GM19324 (cell line): ENCODE data around the gene SIMC1.

ENCODE experiments used
- ATAC-seq: cut with Tn5 transposase; IDR thresholded peaks from one replicate; pipeline ENCODE4 v1.9.1; 2021; ENCODE audit warnings: mild to moderate bottlenecking, moderate library complexity; ENCODE audit not compliant: unreplicated experiment, low FRiP score

The SIMC1 gene

DNA sequence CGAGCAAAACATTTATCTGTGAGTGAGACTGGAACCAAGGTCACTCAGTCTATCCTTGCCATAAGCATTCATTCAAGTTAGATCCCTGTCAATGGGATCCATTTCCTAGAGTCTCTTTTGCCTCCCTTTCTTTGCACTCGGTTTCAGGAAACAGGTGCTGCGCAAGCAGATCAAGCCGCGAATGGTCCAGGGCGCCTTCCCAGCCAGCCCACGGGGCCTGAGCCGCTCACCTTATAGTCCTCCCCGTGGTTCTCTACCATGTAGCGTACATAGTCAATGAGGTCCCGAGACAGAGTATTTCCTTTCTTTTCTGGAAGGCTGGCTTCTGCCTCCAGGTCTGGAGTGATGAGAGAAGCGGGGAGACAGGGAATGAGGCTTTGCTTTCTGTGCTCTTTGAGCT lies 146.8 kb downstream of the SIMC1 start:
- no peak for ATAC-seq

DNA sequence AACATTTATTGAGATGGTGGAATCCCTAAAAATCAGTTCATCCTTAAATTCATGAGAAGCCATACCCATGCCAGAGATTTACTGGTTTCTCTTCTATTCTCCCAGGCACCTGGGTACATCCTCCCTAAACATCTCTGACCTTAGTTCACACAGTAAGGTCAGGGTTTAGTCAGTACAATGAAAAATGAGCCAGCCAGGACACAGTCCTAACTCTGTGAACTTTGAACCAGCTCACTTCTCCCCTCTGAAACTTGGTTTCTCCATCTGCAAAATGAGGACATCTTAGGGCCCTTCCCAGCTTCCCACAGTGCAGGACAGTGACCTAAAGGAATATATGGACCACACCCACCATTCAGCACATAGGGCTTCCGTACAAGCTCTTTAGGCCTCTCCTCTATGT lies 148.3 kb downstream of the SIMC1 start:
- no peak for ATAC-seq

DNA sequence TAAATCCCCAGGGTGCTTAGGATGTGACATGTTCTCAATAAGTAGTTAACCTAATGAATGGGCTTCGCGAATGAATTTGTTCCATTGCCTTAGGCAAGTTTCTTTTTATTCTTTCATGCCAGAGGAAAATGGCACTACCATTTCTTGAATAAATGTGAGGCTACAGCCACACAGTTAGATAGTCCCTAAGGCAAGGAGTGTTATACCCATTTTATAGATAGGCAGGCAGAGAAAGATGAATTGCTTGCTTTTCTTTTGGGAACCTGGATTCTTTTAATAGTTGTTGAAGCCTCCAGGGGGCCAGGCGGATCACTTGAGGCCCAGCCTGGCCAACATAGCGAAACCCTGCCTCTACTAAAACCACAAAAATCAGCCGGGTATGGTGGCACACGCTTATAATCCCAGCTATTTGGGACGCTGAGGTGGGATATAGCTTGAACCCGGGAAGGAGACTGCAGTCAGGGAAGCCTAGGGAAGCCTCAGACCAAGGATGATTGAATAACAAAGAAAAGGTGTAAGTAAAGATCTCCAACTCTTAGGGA lies 149.2 kb downstream of the SIMC1 start:
- ATAC-seq = no peak

DNA sequence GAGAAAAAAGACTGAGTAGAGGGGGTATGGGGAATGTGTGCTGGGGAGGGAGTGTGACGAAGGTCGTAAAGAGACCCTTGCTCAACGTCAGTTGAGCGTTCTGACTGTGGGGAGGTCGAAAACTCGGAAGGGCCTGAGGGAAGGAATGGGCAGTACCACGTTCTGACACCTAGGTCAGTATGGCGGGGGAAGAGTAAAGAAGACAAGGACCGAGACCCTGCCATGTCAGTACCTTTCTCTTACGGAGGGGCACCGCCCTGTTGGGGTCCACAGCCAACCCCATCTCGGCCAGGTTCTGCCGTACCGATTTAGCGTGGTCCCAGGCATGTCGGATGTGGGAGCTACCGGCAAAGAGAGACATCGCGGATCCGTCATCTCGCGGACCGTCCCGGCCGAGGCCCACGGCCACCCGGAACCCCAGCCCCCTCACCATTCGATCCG lies 149.8 kb downstream of the SIMC1 start:
- no peak for ATAC-seq

DNA sequence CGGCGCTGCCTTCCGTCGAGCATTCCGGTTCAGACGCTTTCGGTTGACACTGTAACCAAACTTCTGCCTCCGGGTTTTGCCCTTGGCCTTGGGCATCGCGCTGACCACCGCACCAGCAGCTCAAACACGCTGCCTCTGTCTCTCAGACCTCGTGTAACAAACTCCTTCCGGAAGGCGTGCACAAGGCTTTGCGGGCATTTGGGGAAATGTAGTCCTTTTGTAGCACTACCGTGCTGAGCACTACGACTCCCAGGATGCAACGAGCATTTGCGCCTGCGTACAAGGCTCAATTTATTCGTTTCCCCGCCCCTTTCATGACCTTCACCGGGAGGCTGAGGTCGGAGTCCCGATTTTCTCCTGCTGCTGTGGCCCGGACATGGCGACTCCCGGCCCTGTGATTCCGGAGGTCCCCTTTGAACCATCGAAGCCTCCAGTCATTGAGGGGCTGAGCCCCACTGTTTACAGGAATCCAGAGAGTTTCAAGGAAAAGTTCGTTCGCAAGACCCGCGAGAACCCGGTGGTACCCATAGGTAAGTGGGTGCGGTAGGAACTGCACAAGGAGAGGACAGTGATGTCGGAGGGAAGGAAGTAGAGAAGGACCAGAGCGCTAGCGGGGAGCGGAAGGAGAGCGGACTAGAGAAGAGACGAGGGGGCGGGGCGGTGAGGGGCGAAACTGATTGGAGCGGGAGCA lies 150.4 kb downstream of the SIMC1 start, which contains the start of the genes HIGD2A and NOP16:
HIGD2A (plus strand) TSS at position 308 of the 691 bp plus-strand sequence; CDS start at position 377, 69 bp downstream.
NOP16 (minus strand) TSS at position 155 of the 691 bp plus-strand sequence; CDS start at position 96, 59 bp downstream.
- ATAC-seq = peak; percentile 91

DNA sequence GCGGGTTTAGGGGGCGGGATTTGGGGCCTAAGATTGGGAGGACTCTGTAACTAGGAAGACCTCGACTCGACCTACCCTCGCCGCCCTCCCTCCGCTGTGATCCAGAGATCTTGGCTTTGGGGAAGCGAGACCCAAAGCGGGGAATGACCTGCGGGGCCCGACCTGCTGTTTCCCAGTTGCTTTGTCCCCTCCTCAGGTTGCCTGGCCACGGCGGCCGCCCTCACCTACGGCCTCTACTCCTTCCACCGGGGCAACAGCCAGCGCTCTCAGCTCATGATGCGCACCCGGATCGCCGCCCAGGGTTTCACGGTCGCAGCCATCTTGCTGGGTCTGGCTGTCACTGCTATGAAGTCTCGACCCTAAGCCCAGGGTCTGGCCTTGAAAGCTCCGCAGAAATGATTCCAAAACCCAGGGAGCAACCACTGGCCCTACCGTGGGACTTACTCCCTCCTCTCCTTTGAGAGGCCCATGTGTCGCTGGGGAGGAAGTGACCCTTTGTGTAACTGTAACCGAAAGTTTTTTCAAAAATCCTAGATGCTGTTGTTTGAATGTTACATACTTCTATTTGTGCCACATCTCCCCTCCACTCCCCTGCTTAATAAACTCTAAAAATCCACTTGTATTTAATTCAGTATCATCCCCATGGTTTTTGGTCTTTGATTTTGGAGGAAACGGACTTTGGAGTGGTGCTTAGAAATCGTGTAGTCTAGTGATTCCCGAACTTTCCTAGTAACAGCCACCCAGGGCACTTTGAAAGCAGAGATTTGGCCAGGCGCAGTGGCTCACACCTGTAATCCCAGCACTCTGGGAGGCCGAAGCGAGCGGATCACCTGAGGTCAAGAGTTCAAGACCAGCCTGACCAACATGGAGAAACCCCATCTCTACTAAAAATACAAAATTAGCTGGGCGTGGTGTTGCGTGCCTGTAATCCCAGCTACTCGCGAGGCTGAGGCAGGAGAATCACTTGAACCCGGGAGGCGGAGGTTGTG lies 151.2 kb downstream of the SIMC1 start:
- ATAC-seq = peak; percentile 29

DNA sequence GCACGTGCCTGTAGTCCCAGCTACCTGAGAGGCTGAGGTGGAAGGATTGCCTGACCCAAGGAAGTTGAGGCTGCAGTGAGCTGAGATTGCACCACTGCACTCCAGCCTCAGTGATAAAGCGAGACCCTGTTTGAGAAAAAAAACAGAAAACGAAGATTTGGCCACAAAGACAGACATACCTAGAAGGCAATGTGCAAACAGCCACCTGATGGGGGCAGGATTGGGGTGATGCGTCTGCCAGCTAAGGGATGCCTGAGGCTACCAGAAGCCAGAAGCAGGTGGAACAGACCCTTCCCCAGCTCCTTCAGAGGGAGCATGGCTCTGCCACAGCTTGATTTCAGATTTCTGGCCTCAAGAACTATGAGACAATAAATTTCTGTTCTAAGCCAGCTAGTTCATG lies 153.3 kb downstream of the SIMC1 start:
- no peak for ATAC-seq

DNA sequence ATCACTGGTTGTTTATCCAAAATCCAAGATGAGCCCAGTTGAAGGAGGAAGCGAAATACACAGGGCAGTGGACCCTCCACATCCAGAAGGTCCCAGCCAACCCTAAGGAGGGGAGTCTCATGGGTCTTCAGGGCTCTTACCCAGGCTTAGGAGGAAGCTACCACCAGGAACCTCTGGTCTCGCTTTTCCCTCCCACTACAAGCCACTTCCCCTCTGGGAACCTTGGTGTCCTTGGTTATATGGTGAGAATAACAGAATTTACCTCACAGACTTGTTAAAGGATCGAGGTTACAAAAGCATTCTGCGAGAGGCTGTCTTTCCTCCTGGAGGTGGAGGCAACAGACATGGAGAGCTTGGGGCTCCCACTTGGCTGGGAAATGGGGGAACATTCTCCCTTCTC lies 153.8 kb downstream of the SIMC1 start:
- ATAC-seq = no peak

DNA sequence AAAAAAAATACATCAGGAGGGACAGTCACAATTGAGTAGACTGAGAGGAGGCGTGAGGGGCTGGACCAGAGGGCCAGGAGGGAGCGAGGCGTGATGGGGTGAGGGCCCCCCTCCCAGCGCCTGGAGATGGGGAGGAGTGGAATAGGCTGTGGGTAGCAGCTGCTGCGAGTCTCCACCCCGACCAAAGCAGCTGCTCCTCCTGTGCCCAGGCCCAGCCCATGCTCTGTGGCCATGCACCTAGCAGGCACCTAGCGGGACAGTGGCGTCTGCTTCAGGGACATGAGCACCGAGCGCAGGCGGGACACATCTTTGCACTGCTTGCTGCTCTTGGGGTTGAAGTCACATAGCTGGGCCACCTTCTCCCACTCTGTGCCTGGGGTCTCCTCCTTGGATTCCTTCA lies 154.3 kb downstream of the SIMC1 start:
- ATAC-seq = no peak

DNA sequence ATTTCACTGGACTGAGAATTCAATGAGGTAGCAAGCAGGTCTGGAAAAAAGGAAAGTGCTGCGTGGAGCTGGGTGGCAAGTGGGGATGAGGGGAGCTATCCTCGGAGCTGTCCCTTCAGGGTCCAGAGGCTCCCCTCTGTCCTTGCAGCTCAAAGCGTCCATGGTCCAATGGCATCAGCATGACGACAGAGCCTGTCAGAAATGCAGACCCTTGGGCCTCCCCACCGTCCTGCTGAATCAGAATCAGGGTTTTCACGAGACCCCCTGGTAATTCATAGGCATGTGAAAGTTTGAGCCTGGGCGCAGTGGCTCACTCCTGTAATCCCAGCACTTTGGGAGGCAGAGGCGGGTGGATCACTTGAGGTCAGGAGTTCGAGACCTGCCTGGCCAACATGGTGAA lies 155.9 kb downstream of the SIMC1 start:
- no peak for ATAC-seq

DNA sequence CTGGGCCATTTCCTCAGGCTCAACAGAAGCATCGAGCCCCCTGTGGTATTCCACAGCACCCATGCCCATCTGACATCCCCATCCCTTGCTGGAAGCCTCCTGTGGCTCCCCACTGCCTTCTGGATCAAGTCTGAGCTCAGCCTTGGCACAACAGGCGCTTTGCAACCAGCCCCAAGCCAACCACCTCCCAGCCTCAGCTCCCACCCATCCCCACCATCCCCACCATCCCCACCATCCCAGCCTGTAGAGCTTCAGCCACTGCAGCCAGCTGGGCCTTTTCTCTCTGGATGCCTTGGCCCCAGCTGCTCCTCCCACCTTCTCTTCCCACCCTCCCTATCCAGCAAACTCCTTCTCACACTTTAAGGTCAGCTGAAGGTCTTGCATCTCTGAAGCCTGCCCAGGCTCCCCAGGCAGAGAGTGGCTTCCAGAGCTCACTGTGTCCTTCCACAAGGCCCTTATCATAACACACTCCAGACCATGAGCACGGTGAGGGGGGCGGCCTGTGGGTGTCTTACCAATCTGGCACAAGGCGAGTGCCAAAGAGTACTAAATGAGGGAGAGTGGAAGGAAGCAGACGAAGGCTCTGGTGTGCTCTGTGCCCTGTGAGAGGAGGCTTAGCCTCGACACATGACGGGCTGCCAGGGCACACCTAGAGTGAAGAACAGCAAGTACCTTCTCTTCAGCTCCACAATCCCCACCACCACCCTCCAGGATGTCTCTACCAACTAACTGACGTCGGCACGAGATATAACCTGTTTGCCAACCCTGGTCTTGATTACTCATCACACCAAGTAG lies 156.9 kb downstream of the SIMC1 start:
- no peak for ATAC-seq
